ENCODE data around the gene NR4A2.

NR4A2 gene

DNA sequence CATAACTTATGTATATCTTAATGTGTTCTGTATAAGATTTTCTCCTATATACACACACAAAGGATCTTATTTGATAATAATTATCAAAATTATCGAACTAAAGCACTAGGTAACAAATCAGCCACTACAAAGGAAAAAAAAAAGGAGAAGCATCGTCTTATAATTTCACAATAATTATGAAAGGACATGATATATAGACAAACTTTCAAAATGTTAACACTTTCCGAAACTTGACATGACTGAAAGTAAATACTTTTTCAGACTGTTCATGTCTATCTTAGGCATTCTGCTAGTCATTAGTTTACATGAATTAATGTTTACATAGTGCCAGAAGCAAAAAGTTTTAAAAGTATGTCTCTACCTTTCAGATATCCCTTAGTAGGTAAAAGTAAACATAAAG is 7.3 kb upstream of the NR4A2 start:
- no peak for DNase-seq

DNA sequence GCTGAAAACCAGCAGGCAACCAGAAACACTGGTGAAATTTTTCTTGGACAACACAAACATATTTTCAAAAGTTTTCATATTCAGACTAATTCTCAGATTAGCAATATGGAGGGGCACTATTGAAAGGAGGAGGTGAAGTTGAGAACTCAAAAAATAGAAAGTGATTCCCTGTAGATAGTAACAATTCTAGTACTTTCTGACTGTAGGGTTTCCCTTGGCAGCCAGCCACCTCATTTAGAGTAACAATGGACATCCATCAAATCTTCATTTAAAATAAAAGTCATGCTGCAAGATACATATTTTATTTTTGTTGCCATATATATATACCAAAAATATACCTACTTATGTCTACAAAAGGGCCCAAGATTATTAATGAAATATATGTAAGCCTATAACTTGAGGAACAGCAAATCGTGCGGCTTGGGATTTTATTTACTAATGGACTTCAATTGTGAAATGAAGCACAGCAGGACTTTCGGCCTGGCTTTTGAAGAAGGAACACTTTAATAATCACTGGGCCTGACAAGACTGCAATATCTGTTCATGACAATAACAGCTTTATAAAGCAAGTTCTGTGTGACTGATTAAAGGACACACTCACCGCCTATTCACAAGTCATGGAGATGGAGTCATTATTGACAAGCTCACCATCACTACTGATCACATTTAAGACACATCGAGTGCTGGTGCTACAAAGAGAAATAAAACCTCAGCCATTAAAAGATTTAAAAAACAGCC is 6.8 kb upstream of the NR4A2 start:
- peak; percentile 59 to 63 for DNase-seq

DNA sequence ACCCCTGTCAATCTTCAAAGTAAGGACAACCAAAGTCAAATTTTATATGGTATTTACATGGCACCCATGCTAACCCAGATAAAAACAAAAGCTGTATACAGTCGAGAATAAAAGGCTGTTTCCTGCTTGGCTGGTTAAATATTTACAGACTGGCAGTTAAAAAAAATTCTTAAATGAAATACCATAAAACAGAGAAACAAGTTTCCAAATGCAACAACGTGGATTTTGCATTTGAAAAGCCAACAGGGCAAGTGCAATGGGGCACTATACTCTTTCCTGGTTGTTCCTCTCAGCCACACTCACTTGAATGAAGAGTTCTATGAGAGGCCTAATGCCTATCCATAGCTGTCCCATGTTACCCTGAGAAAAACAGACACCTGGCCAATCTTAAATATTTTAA is 6.1 kb upstream of the NR4A2 start:
- DNase-seq: no peak

DNA sequence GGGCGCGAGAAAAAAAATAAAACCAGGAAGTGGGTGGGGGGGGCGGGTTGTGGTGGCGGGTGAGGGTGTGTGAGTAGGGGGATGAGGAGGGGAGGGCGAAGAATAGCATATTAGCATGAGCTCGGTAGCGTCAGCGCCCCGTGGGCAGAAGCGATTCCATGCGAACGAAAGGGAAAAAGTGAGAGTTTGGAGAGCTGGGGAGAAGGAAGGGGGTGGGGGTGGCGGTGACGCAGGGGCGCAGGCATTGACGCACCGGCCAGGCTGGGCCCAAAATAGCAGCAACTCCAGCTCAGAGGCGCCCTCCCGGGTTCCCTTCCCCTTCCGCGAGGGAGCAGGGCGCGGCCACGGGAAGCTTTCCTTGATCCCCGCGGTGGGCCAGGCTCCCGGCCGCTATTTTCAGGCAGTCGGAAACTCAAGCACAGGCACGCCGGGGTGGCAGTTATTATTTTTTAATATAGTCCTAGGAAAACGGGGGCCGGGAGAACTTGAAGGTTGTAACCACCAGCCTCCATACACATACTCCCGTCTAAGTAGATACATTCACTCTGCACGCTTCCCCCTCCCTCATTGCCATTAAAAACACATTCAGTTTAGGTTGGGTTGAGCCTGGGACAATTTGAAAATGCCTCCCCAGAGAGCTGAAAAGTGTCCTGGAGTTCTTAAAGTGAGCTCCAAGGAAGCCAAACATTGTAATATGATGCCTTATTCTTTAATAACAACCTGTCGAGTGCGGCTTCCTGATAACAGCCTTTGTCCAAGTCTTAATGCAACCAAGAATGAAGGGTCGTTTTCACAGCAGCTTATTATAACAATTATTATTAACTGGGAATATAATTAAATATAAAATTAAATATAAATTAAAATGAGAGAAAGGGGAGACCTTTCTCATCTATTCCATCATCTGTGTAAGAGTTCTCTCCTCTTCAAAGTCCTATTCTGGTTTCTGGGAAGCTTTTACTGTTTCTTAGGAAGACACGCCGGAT is 2.3 kb upstream of the NR4A2 start:
- peak; percentile 80 to 85 for DNase-seq

DNA sequence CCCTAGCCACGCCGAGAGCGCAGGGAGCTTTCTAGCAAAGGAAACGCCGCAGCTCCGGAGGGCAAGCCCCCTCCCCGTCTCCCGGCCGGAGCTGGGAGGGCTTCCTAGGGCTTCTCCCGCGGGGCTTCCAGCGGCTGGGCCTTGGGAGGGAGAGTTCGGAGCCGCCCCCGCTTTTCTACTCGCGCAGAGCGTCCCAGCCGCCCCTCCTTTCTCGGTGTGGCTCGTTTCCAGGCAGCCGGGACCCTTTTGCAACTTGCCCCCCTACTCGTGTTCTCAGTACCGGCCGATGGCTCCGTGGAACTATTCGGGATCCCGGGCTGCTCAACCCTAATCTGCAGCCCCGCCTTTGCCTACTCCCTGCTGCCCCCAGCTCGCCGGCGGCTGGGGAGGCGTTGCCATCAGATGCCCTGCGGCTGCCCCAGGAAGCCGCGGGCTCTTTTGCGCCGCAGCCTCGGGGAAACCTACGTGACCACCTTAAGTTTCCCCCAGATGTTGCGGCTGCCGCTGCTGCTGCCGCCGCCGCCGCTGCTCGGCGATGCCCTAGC is 1.5 kb upstream of the NR4A2 start:
- peak; percentile 79 to 82 for DNase-seq

DNA sequence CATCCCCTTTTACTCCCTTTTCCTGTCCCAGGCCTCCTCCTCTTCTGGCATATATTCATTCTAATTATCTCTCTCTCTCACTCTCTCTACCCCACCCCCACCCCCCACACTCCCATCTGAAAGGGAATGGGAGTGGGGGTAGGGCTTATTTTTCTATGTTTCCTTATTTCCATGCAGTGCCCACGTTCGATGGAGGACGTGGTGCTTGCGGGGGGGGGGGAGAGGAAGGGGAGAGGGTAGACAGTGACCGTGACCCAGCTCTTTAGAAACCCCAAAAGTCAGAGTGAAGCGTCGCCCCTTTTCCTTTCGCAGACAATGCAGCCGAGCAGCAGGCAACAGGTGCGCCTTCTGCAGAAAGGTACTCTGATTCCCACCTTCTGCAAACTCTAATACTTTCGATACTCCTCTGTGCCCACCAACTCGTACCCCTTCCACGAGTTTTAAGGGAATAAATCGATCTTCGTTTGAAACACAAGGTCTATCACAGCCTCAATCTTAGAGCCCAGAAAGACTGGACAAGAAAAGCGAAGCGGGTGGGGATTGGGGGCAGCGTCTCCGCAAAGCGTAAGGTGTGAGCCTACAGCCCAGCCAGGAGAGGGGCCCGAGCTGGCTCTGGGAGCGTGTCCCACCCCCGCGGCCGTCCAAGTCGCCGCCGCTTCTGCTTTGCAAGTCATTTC is 891 bp upstream of the NR4A2 start:
- DNase-seq: no peak

DNA sequence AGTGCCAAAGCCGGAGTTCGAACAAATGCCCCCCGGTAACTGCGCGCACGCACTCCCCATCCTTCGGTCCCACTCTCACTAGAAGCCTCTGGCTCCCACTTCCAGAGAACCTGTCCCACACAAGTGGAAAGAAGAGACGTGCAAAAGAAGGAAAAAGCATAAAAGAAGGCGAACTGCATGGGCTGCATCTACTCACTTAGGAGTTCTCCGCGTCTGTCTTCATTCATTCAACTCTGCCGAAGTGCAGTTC is 312 bp downstream of the NR4A2 start:
- DNase-seq: peak in 1 of 2 experiments; percentile 51

DNA sequence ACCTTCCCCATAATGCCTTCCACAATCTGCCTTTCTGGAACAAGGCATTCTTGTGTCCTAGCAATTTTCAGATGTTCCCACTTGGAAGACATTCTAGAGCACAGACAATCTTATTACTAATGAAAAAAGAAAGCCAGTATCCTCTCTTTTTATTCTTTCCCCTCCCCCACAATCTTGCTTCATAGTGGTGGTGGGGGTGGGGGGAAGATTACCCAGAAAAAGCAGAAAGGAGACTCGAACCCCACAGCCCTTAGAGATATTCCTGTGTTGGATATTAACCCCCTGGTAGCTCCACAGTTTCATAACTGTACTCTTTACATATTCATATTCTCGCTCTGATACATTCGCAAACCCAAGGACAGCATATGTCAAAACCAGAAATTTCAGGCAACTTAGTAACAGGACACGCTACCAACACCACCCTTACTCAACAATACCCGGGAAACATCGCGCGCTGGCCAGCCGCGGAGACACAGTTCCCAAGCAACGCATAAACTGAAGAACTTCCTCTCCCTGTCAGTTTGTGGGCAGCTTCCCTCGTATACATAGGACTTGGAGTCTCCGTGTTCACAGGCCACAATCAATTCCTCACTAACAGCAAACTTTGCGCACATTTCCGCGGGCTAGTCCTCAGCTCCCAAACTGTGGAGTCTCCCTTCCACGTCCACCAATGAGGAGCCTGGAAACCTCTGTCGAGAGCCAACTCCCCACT is 793 bp downstream of the NR4A2 start:
- no peak for DNase-seq

DNA sequence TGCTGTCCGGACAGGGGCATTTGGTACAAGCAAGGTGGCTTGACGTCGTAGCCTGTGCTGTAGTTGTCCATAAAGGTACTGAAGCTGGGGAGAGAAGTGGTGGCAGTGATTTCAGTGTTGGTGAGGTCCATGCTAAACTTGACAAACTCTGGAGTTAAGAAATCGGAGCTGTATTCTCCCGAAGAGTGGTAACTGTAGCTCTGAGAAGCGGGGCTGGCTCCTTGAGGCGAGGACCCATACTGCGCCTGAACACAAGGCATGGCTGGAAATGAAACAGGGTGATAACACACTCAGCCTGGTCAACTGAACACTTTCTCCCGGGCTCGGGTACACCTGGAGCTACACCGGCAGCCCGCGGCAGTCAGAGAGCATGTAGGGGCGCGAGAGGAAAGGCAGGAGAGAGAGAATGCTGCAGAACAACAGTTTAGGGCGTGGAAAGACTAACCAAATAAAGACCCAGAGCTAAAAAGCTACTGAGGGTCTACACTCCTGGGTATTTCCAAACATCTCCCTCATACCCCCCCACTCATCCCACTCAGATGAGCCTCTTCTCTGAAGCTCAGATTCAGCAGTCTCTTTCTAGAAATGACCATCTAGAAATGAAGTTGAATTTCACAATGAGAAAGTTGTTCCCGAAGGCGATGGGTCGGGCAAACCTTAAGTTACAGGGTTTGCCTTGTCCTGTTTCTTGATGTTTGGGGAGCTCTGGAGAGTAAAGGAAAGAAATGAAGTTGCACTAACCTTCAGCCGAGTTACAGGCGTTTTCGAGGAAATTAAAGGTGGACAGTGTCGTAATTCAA is 2.4 kb downstream of the NR4A2 start:
- no peak for DNase-seq

DNA sequence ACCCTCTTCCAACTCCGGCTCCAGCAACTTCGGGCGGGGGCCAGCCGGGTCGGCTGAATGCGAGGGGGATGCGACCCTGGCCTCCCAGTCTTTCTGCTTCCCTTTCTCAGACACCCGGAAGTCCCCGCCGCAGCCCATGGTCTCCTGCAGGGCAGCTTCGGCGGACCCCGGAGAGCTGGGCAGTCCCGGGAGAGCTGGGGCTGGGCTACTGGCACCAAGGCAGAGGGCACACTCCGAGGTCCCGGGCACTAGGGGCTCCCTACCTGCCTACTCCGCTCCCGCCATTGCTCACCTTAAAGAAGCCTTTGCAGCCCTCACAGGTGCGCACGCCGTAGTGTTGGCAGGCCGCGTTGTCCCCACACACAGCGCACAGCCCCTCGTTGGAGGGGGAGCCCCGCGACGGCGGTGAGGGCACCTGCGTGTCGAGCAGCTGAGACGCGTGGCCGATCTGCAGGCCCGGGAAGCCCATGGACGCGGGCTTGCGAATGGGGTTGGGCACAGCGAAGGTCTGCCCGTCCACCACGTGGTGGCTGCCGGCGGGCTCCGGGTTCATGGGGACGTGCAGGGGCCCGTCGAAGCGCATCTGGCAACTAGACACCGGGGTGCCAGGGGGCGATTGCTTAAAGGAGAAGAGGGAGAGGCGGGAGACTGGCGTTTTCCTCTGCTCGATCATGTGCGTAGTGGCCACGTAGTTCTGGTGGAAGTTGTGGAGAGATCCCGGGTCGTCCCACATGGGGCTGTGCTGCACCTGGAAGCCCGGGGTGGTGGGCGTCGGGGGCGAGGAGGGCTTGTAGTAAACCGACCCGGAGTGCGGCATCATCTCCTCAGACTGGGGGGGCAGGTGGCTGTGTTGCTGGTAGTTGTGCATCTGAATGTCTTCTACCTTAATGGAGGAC is 3.2 kb downstream of the NR4A2 start:
- DNase-seq: no peak

DNA sequence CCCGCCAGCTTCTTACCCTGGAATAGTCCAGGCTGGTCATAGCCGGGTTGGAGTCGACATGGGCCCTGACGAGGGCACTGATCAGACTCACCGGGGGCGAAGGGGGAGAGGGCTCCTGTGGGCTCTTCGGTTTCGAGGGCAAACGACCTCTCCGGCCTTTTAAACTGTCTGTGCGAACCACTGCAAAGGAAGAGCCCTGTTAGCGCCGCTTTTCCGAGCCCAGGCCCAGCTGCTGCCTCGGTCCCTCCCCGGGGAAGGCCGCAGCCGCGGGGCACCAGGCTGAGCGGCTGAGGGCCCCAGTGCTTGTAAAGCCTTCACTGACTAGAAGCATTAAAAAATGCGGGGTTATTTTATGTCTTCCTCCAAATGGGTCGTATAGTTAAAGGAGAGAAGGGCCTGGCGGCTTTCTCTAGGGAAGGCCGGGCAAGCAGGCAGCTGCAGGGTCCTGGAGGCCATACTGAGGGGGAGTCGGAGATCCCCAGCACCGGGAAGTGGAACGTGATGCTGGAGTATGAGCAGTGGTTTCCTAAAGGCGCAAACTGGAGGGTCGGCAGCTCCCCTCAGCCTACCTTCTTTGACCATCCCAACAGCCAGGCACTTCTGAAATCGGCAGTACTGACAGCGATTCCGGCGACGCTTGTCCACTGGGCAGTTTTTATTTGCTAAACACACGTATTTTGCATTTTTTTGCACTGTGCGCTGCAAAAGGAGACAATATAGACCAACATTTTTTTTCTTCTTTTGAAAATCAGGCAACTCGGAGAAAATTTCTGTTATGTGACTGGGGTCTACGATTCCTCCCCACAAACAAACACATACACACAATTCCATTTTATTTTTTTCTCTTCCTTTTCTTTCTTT is 4.5 kb downstream of the NR4A2 start:
- no peak for DNase-seq

DNA sequence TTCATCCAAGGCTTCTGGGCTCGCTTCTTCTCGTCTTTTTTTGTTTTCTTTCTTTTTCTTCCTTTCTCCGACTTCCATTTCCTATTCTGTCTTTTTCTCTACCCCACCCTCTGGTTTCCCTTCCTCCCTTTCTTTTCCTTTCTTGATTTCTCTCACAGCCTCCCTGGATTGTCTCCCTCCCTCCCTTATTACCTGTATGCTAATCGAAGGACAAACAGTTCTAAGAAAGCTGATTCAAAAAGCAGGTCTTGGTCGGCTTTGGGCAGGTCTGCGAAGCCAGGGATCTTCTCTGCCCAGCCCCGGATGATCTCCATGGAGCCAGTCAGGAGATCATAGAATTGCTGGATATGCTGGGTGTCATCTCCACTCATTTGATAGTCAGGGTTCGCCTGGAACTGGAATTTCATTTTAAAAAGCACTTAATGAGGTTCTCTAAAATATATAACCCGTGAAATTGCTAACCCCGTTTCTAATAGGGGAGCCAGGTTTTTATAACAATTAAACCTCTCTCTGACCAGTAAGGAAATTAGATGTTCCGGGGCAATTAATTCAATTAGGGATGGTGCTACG is 5.9 kb downstream of the NR4A2 start:
- no peak for DNase-seq

DNA sequence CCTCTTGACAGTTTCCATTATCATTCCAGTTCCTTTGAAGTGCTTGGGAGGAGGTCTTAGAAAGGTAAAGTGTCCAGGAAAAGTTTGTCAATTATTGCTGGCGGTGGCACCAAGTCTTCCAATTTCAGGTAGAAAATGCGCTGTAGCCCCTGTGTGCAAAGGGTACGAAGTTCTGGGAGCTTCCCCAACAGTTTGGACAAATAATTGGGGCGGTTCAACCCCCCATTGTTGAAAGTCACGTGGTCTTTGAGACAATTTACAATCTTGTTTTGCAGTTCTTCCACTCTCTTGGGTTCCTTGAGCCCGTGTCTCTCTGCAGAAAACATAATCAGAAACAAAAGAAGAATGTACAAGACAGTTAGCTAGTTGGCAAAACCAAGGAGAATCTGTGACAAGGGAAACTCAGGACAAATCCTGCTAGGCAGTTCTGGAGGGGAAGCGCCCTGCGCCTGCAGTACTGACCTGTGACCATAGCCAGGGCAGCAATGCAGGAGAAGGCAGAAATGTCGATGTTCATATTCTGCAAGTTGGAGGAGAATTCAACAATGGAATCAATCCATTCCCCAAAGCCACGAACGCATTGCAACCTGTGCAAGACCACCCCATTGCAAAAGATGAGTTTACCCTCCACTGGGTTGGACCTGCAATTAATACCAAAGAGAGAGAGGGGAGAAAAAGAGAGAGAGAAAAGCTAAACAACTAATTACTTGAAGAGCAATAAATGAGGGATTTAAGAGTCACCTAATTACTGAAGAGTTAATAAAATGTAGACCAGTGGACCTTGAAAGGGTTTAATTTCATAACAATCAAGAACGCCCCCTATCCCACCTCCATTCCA is 6.6 kb downstream of the NR4A2 start:
- DNase-seq: no peak

DNA sequence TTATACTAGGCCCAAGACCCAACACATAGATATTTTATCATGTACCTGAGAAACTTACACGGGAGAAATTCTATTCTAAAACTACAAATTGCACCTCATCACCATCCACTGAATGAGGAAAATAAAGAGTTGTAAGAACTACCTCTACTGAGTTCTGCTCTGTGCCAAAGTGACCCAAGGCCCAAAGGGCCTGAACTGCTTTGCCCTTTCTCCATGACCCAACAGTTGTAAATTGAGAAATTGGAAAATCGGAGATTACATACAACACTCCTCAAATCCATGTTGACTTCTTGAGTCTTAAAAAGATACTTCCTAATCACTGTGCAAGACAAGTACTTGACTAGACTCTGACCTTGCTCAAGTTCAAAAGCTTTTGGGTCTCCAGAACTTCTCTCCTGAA is 8.8 kb downstream of the NR4A2 start:
- no peak for DNase-seq

DNA sequence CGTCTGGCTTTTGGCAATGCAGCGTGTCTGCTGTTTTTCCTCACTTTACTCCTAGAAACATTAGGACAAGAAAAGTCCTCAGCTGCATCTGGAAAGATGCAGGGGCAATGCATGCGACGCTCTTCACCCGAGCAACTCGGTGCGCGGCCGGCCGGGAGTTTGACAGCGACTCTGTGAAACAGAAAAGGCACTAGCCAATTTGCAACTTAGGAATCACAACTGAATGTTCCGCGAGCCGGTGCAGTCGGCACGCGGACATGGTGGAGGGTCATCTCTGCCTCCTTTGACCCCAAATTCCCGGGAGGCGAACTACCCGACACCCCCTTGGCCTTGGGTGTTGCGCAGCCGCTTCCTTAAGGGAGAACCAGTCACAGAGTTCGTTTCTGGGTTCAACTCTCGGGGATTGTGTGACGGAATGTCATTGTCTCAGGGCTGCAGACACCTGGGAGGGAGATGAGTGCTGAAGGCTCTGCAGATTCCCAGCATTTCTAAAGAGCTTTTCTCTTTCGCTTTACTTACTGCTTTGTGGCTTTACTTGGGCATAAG is 9.8 kb downstream of the NR4A2 start:
- DNase-seq: no peak

DNA sequence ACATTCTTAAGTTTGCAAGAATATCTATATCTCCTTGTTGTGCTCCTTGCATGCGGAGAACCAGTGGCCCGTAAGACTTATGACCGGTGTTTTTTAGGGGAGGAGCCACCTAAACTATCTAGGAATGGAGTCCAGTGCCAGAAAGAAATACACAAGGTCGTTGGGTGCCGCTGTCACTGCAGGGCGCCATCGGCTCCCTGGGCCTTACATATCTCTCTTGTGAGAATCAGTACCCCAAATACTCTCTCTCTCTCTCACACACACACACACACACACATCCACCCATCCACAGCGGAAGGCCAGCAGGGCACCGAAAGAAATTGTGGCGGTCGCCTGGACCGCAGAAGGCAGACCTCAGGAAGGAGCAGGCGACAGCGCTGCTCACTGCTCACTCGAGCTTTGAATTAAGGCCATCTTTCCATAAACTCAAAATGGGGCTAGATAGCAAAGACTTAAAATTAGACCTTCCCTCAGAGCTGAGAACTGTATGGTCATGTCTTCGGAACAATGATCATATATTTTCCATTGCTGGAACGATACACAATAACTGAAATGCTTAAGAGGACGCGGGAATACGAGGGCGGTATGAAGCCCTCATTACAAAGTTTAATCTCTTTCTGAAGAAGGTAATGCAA is 10.4 kb downstream of the NR4A2 start:
- DNase-seq: no peak

DNA sequence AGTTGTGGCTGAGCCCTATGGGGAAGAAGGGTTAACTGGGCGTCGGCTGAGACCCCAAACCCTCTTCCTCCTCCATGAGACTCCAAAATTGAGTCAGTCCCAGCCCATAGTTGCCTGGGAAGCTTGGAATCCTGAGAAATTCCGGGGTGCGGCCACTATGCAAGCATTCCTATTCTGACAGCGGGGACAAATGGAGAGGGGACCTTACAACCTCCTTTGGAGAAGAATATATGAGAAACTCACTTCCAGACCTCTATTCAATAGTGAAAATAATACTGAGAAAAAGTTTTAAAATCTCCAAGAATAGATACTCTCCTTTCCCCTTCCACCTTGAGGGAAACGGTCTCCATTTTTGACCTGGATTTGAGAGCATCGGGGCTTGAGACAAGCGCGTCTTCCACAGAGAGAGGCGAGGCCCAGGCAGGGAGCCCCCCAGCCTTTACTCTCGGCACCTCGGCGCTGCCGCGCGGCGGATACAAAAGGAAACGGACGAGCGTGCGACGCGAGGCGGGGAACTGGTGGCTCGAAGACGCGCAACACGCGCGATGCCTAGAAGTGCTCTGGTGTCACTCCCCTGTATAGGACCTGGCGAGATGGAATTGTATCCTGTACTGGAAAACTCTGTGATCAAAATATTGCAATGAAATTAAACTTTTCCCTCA is 11.1 kb downstream of the NR4A2 start:
- no peak for DNase-seq

Data from NCI-H446 (cell line).